Cardiac fibroblast (primary cell): ENCODE results near the gene SLC8A1.

Experiments used
- DNase-seq, 2 donors: peaks; one replicate each; pipeline versions ENCODE4 v3.0.0 to v3.0.0-alpha.2; 2010; ENCODE audit warnings: low read depth in 2 of 2
- H3K4me3 ChIP-seq, 2 donors: replicated peaks in 1 of 2; 1 replicate in 1 of 2; 2 replicates in 1 of 2; pipeline ENCODE4 v1.5.1; 2011; ENCODE audit warnings: low read depth in 2 of 2, low read length in 2 of 2, mild to moderate bottlenecking in 2 of 2, moderate library complexity in 1 of 2
- CTCF ChIP-seq: IDR thresholded peaks from one replicate; pipeline ENCODE4 v1.5.1; 2011; ENCODE audit warnings: low read depth, mild to moderate bottlenecking, low read length, inconsistent platforms

The SLC8A1 gene

GRCh38 chr2:40179801-40180200 is 272.1 kb downstream of the SLC8A1 start:
- no peak for DNase-seq
- no peak for TF ChIP-seq CTCF
- no peak overlapping the region for H3K4me3 ChIP-seq

- peak in 1 of 2 donors; percentile 65 for DNase-seq
- TF ChIP-seq CTCF = no peak
- no peak overlapping the region for H3K4me3 ChIP-seq
Measured at GRCh38 chr2:40178971-40179370, 272.9 kb downstream of the SLC8A1 start.

GRCh38 chr2:40178171-40178778 is 273.6 kb downstream of the SLC8A1 start:
- no peak for TF ChIP-seq CTCF
- no peak for DNase-seq
- H3K4me3 ChIP-seq = no peak overlapping the region

GRCh38 chr2:40177366-40177765 is 274.5 kb downstream of the SLC8A1 start:
- no peak for DNase-seq
- H3K4me3 ChIP-seq = no peak overlapping the region
- TF ChIP-seq CTCF = no peak

- H3K4me3 ChIP-seq = no peak overlapping the region
- TF ChIP-seq CTCF = no peak
- peak in 1 of 2 donors; percentile 14 for DNase-seq
Measured at GRCh38 chr2:40173276-40173675, 278.6 kb downstream of the SLC8A1 start.

GRCh38 chr2:40169856-40170255 is 282.0 kb downstream of the SLC8A1 start:
- no peak overlapping the region for H3K4me3 ChIP-seq
- no peak for TF ChIP-seq CTCF
- no peak for DNase-seq

GRCh38 chr2:40169430-40169829 is 282.5 kb downstream of the SLC8A1 start:
- H3K4me3 ChIP-seq = no peak overlapping the region
- TF ChIP-seq CTCF = no peak
- DNase-seq = no peak
